H1 (cell line): ENCODE data around the gene TMEM163.

Experiments used
- CEBPB ChIP-seq: IDR thresholded peaks from 2 replicates; pipeline ENCODE4 v1.6.1; 2012; ENCODE audit warnings: low read depth, low read length
- CTCF ChIP-seq, 3 experiments: IDR thresholded peaks; 1 replicate in 2 of 3; 2 replicates in 1 of 3; pipeline versions ENCODE4 v1.5.1 to v1.6.1; 2011; ENCODE audit warnings: low read length in 3 of 3, mild to moderate bottlenecking in 3 of 3, inconsistent platforms in 2 of 3, low read depth in 1 of 3, moderate library complexity in 1 of 3; ENCODE audit not compliant: insufficient read depth in 1 of 3; ENCODE audit errors: control extremely low read depth in 1 of 3
- HDAC2 ChIP-seq, 2 experiments: fragments of 300-600 bp in 1 of 2; sonication (generic) in 1 of 2; IDR thresholded peaks; 2 replicates each; pipeline ENCODE4 v1.6.1; 2011 to 2012; ENCODE audit warnings: low read depth in 2 of 2, low read length in 2 of 2, mild to moderate bottlenecking in 2 of 2, moderate library complexity in 2 of 2, borderline replicate concordance in 1 of 2, inconsistent platforms in 1 of 2
- KDM1A ChIP-seq: fragments of 200-600, 300-600 bp; sonication (generic); IDR thresholded peaks from 2 replicates; pipeline ENCODE4 v1.7.1; 2016; ENCODE audit warnings: mild to moderate bottlenecking, low read length, borderline replicate concordance
- MAX ChIP-seq: IDR thresholded peaks from 2 replicates; pipeline ENCODE4 v1.6.1; 2012; ENCODE audit warnings: inconsistent platforms
- PHF8 ChIP-seq: fragments of 200-600 bp; sonication (generic); conservative IDR thresholded peaks from 2 replicates; pipeline ENCODE4 v1.7.1; 2012; ENCODE audit warnings: low read depth, mild to moderate bottlenecking, inconsistent platforms, low read length, moderate library complexity
- POLR2A ChIP-seq, 2 experiments: IDR thresholded peaks; 1 replicate in 1 of 2; 2 replicates in 1 of 2; pipeline ENCODE4 v1.6.1; 2011; ENCODE audit warnings: low read depth in 2 of 2, low read length in 2 of 2, mild to moderate bottlenecking in 2 of 2; ENCODE audit errors: control extremely low read depth in 1 of 2
- RAD21 ChIP-seq, 2 experiments: IDR thresholded peaks in 1 of 2; conservative IDR thresholded peaks in 1 of 2; 2 replicates each; pipeline ENCODE4 v1.6.1; 2011; ENCODE audit warnings: low read depth in 2 of 2, low read length in 2 of 2, improper control_type of control experiment in 1 of 2, inconsistent platforms in 1 of 2, mild to moderate bottlenecking in 1 of 2, moderate library complexity in 1 of 2
- RFX5 ChIP-seq: IDR thresholded peaks from 2 replicates; pipeline ENCODE4 v1.6.1; 2011; ENCODE audit warnings: low read depth, low read length, improper control_type of control experiment, borderline replicate concordance
- SUZ12 ChIP-seq: fragments of 200-600 bp; sonication (generic); IDR thresholded peaks from 2 replicates; pipeline ENCODE4 v1.6.1; 2012; ENCODE audit warnings: mild to moderate bottlenecking, inconsistent platforms, low read length, moderate library complexity, mixed read lengths
- TAF1 ChIP-seq: IDR thresholded peaks from 2 replicates; pipeline ENCODE4 v1.6.1; 2011; ENCODE audit warnings: mild to moderate bottlenecking, low read depth, low read length
- ZNF274 ChIP-seq: IDR thresholded peaks from 2 replicates; pipeline ENCODE4 v1.7.0; 2012; ENCODE audit warnings: low read length, borderline replicate concordance; ENCODE audit errors: extremely low read depth

- TF ChIP-seq CTCF (IDR thresholded peaks at IDR 0.05; ENCODE audit: control extremely low read depth in 1 of 3, insufficient read depth in 1 of 3, low read depth in 1 of 3, low read length in 3 of 3) (no peak), MAX (no peak), SUZ12 (no peak), KDM1A (no peak), CEBPB (no peak), TAF1 (no peak), PHF8 (no peak), POLR2A (IDR thresholded peaks at IDR 0.05; ENCODE audit: control extremely low read depth in 1 of 2, low read depth in 2 of 2, low read length in 2 of 2) (no peak), RFX5 (no peak), HDAC2 (IDR thresholded peaks at IDR 0.05; ENCODE audit: borderline replicate concordance in 1 of 2, low read depth in 2 of 2, low read length in 2 of 2) (no peak), ZNF274 (no peak), RAD21 (IDR thresholded peaks at IDR 0.05 in 1 of 2, conservative IDR thresholded peaks at IDR 0.05 in 1 of 2; ENCODE audit: low read depth in 2 of 2, low read length in 2 of 2) (no peak)
These were observed 44.4 kb upstream of the TMEM163 start for GRCh38 chr2:134763164-134763710.
